Stimulated activated CD4-positive, alpha-beta T cell treated with anti-CD3 and anti-CD28 coated beads, TNF-alpha, amount 100 ng/mL, for 48 hours (primary cell): ENCODE measurements around the gene PRMT2.
A peak's percentile ranks its signal among the peaks of the same experiment; 100 is the strongest.

ENCODE experiments used
- DNase-seq, 3 donors: peaks; one replicate each; pipeline ENCODE4 v3.0.0-alpha.2; 2020; ENCODE audit warnings: low read depth in 3 of 3

PRMT2 gene

GRCh38 chr21:46635324-46636180 lies at the start of gene PRMT2:
Gene PRMT2 (plus strand): TSS chr21:46635674. CDS start chr21:46636952, 1,278 bp downstream.
- DNase-seq = peak; percentile 93 to 96 (median 95)

GRCh38 chr21:46594276-46594675 lies 41.2 kb upstream of the PRMT2 start:
- no peak for DNase-seq

DNA sequence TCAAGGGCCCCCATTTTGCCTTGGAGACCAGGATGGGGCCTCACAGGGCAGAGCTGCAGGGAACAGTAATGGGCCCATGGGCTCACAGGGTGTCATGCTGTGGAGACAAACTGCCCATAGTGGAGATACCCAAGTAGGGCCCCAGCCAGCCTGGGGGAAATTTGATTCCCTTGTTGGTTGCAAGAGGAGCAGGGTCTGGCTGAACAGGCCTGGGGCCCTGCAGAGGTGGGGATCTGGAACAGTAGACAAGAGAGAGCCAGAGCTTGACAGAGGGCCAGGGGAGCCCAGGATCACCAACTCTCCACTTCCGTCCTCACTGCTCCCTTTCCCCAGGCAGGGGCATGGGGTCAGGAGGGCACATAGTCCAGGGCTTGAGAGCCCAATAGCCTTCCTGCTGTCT lies 39.3 kb upstream of the PRMT2 start:
- DNase-seq = no peak

GRCh38 chr21:46597031-46597430 lies 38.4 kb upstream of the PRMT2 start:
- DNase-seq = no peak

GRCh38 chr21:46597896-46598343 lies 37.6 kb upstream of the PRMT2 start:
- no peak for DNase-seq

DNA sequence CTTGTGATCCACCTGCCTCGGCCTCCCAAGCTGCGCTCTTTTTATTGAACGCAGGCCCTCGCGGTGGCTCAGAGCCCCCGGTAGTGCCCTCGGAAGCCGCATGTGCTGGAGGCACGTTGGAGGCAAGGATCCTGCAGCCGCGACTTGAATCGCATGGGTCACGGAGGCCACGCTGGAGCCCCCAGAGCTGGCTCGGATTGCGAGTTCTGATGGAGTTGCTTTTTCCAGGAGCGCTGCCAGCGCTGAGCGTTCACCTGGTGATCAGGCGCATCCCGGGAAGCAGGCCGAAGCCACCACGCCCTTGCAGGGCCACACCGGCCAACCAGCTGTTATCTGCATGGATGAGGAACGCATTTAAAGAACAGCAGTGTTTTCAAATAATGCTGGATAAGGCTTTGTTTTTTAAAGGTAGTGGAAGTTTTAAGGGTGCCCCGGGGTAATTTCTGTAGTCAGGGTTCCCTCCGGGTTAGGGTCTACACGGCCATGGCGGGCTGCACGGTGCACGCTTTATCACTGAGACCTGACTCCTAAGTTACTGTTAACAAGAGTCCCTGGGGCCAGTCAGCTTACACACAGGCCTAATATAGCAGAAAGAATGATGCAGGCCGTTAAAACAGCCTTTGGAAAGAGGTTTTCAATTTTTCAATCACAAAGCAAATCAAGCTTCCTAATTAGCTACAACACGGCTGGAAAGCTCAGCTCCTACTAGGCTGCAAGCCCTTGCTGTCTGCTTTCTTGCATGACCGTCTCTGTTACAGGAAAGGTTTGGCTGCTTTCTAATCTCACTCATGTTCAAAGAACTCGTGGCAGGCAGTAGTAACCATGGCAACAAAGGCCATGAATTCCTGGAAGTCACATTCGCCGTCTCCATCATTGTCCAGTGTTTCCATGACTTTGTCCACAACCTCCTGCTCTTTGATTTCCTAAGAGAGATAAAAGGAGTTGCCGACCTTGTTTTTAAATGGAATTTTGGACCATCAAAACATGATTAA lies 36.6 kb upstream of the PRMT2 start:
- no peak for DNase-seq

- no peak for DNase-seq
Observed at GRCh38 chr21:46600305-46600704, 35.2 kb upstream of the PRMT2 start.

- DNase-seq = no peak
Observed at GRCh38 chr21:46600978-46601377, 34.5 kb upstream of the PRMT2 start.

GRCh38 chr21:46603228-46603627 lies 32.2 kb upstream of the PRMT2 start:
- no peak for DNase-seq

GRCh38 chr21:46604329-46604974 lies 31.0 kb upstream of the PRMT2 start:
- DNase-seq = no peak

DNA sequence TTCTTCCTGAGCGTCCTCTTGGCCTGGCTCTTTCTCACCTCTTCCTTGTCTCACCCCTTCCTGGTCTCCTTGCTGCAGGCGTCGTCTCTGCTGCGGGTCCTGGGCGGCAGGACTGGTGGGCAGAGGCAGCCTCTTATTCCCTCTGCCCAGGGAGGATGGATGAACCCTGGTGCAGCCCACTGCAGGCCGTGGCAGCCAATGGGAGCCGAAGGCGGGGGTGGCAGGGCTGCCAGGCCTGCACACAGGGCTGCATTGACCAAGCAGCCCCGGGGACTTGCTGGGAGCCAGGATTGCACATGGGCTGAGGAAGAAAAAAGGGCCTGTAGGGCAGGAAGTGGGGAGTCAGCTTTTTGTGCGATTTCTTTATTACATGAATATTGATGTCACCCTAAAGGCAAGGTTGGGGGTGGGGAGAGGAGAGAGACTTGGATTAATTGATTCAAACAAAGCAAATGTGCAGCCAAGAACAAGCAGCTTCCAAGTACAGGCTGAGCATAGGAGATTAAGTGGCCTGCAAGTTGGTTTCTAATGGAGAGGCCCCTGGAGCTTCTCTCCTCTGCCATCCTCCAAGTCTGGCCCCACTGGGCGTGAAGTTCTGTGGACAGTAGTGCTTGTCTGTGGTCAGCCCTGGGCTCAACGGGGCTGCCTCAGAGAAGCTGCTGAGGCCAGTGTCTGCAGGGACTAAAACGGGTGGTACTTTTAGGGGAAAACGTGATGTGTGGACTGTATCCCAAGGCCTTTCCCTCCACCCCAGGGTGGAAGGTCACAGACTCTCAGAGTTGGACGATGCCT lies 30.3 kb upstream of the PRMT2 start, which contains the start of gene S100B:
TSS of gene S100B (minus strand) at position 108 of the 792 bp plus-strand sequence. CDS start 2,667 bp downstream, outside the sequence.
- DNase-seq = no peak

DNA sequence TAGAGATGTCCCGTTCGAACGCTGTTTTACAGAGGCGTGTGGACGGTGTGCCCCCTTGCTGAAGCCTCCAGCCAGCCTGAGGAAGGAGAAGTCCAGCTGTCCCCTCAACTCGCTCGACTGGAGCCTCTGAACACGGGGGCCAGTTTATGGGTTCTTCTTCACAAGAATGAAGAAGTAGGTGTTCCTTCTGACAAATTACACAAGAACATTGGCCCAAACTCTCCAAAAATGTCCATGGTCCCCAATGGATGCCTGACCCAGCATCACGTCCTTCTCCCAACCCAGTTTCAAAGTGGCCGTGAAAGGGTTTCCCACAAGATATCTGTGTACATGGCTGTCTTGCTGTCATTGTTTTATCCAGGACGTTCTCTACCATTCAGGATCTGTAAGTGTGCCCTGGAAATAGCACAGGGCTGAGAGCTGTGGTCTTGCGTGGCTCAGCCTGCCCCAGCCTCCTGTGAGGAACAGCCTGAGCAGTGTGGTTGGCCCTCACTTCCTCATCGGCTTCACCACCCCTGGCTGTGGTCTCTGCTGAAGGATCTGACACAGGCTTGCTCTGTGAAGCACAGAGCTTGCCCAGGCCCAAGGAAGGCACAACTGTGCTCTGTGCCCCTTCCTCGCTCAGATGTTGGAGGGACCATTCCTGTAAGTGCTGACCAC lies 29.6 kb upstream of the PRMT2 start:
- peak in 1 of 3 donors; percentile 5 for DNase-seq

- DNase-seq = no peak
Observed at GRCh38 chr21:46606427-46606813, 29.1 kb upstream of the PRMT2 start.

GRCh38 chr21:46607636-46608035 lies 27.8 kb upstream of the PRMT2 start:
- DNase-seq = no peak

- no peak for DNase-seq
Observed at GRCh38 chr21:46608672-46609111, 26.8 kb upstream of the PRMT2 start.

DNA sequence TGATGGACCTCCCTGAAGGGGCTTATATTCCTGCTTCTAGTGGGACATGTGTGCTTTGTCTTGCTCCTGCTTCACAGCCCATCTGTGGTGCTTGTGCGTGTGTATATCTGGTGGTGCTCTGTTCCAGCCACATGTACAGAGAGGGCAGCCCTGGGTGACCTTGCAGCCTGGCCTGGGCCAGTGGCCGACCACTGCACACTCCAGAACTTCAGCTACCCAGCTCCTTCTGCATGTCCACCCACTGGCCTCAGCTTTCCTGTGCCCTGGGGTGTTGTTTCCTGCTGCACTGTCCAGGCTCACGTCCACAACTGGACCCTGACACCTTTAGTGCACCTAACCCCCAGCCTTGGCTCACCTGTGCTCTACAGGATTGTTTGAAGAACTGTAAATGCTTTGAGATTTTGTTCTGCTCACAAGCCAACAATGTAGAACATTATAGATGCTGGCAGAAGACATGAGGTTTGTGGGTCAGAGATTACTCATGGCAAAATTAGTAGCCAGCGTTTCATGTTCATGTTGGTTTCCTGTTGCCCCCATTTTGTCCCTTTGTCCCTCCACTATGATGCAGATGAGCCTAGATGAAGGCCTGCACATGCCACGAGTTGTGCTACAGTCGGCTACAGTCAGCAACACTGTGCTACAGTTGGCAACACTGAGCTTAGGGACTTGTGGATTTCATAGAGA lies 25.3 kb upstream of the PRMT2 start:
- no peak for DNase-seq

DNA sequence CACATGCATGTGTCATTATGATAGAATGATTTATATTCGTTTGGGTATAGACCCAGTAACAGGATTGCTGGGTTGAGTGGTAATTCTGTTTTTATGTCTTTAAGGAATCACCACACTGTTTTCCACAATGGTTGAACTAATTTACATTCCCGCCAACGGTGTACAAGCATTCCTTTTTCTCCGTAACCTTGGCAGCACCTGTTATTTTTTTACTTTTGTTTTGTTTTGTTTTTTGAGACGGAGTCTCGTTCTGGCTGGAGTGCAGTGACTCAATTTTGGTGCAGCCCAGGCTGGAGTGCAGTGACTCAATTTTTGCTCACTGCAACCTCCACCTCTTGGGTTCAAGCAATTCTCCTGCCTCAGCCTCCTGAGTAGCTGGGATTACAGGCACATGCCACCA lies 22.1 kb upstream of the PRMT2 start:
- no peak for DNase-seq

GRCh38 chr21:46616050-46616449 lies 19.4 kb upstream of the PRMT2 start:
- no peak for DNase-seq

GRCh38 chr21:46616656-46617055 lies 18.8 kb upstream of the PRMT2 start:
- DNase-seq = no peak
